ENCODE results near the gene PPM1H.

PPM1H gene

GRCh38 chr12:62893276-62893675 is 41.7 kb downstream of the PPM1H start:
- peaks cover 37% of the 10 kb centered on the region for H3K4me1 ChIP-seq (ENCODE audit: insufficient read depth, low read length, poor library complexity, severe bottlenecking)
- no peaks in the 10 kb centered on the region for H3K9me3 ChIP-seq (ENCODE audit: insufficient read depth, low read depth, low read length)
- peaks cover 17% of the 10 kb centered on the region for H3F3A ChIP-seq (ENCODE audit: low read depth)
- H3K79me2 ChIP-seq (ENCODE audit: insufficient read depth, low read length) = peaks cover 74% of the 10 kb centered on the region
- no peak overlapping the region for H2AFZ ChIP-seq (ENCODE audit: low read length)
- peak overlapping the region; percentile 81 for H3K4me2 ChIP-seq (ENCODE audit: low read depth, low read length, poor library complexity, severe bottlenecking)
- H3K9me2 ChIP-seq (replicated peaks; ENCODE audit: low read depth, low read length) = no peaks in the 10 kb centered on the region
- H3K9ac ChIP-seq (ENCODE audit: low read depth, low read length, poor library complexity, severe bottlenecking) = no peak overlapping the region
- TF ChIP-seq, protein P1, sequence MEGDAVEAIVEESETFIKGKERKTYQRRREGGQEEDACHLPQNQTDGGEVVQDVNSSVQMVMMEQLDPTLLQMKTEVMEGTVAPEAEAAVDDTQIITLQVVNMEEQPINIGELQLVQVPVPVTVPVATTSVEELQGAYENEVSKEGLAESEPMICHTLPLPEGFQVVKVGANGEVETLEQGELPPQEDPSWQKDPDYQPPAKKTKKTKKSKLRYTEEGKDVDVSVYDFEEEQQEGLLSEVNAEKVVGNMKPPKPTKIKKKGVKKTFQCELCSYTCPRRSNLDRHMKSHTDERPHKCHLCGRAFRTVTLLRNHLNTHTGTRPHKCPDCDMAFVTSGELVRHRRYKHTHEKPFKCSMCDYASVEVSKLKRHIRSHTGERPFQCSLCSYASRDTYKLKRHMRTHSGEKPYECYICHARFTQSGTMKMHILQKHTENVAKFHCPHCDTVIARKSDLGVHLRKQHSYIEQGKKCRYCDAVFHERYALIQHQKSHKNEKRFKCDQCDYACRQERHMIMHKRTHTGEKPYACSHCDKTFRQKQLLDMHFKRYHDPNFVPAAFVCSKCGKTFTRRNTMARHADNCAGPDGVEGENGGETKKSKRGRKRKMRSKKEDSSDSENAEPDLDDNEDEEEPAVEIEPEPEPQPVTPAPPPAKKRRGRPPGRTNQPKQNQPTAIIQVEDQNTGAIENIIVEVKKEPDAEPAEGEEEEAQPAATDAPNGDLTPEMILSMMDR (conservative IDR thresholded peaks at IDR 0.05; ENCODE audit: low read length) = no peak
- no peak for TF ChIP-seq EZH2phosphoT487 (IDR thresholded peaks at IDR 0.05; ENCODE audit: borderline replicate concordance)
- H3K27me3 ChIP-seq (ENCODE audit: insufficient read depth, low read length, poor library complexity, severe bottlenecking) = no peaks in the 10 kb centered on the region
- H3K4me3 ChIP-seq (ENCODE audit: low read length, poor library complexity, severe bottlenecking) = no peak overlapping the region
- peaks cover 8% of the 10 kb centered on the region for H4K20me1 ChIP-seq (ENCODE audit: insufficient read depth, low read length, poor library complexity, severe bottlenecking)
- no peaks in the 10 kb centered on the region for H3K36me3 ChIP-seq (ENCODE audit: insufficient read depth, low read length)

- H4K20me1 ChIP-seq (ENCODE audit: insufficient read depth, low read length, poor library complexity, severe bottlenecking) = no peaks in the 10 kb centered on the region
- H3K4me1 ChIP-seq (ENCODE audit: insufficient read depth, low read length, poor library complexity, severe bottlenecking) = peaks cover 33% of the 10 kb centered on the region
- H3K36me3 ChIP-seq (ENCODE audit: insufficient read depth, low read length) = no peaks in the 10 kb centered on the region
- no peak for TF ChIP-seq EZH2phosphoT487 (IDR thresholded peaks at IDR 0.05; ENCODE audit: borderline replicate concordance)
- TF ChIP-seq, protein P1 (conservative IDR thresholded peaks at IDR 0.05; ENCODE audit: low read length) = no peak
- H3K9ac ChIP-seq (ENCODE audit: low read depth, low read length, poor library complexity, severe bottlenecking) = peak overlapping the region; percentile 39
- H3K27me3 ChIP-seq (ENCODE audit: insufficient read depth, low read length, poor library complexity, severe bottlenecking) = no peaks in the 10 kb centered on the region
- H3K4me3 ChIP-seq (ENCODE audit: low read length, poor library complexity, severe bottlenecking) = peak overlapping the region; percentile 37
- H3K9me2 ChIP-seq (replicated peaks; ENCODE audit: low read depth, low read length) = no peaks in the 10 kb centered on the region
- no peaks in the 10 kb centered on the region for H3K9me3 ChIP-seq (ENCODE audit: insufficient read depth, low read depth, low read length)
- peak overlapping the region; percentile 81 for H3K4me2 ChIP-seq (ENCODE audit: low read depth, low read length, poor library complexity, severe bottlenecking)
- peaks cover 77% of the 10 kb centered on the region for H3K79me2 ChIP-seq (ENCODE audit: insufficient read depth, low read length)
- no peak overlapping the region for H2AFZ ChIP-seq (ENCODE audit: low read length)
- peaks cover 17% of the 10 kb centered on the region for H3F3A ChIP-seq (ENCODE audit: low read depth)
These were observed 43.0 kb downstream of the PPM1H start for GRCh38 chr12:62891805-62892549.

GRCh38 chr12:62888454-62889110 is 46.4 kb downstream of the PPM1H start:
- TF ChIP-seq EZH2phosphoT487 (IDR thresholded peaks at IDR 0.05; ENCODE audit: borderline replicate concordance) = no peak
- Histone ChIP-seq H3K9me3 (ENCODE audit: insufficient read depth, low read depth, low read length) (peaks cover 3% of the 10 kb centered on the region; the same call in 1 of the 2 replicates), H3K9ac (ENCODE audit: low read depth, low read length, poor library complexity, severe bottlenecking) (no peak overlapping the region), H2AFZ (ENCODE audit: low read length) (no peak overlapping the region), H3K4me3 (ENCODE audit: low read length, poor library complexity, severe bottlenecking) (no peak overlapping the region), H4K20me1 (ENCODE audit: insufficient read depth, low read length, poor library complexity, severe bottlenecking) (no peaks in the 10 kb centered on the region), H3F3A (ENCODE audit: low read depth) (peaks cover 17% of the 10 kb centered on the region), H3K4me1 (ENCODE audit: insufficient read depth, low read length, poor library complexity, severe bottlenecking) (peaks cover 29% of the 10 kb centered on the region), H3K36me3 (ENCODE audit: insufficient read depth, low read length) (peaks cover 6% of the 10 kb centered on the region; the same call in 1 of the 2 replicates), H3K9me2 (replicated peaks; ENCODE audit: low read depth, low read length) (no peaks in the 10 kb centered on the region), H3K79me2 (ENCODE audit: insufficient read depth, low read length) (peaks cover 69% of the 10 kb centered on the region), H3K4me2 (ENCODE audit: low read depth, low read length, poor library complexity, severe bottlenecking) (no peak overlapping the region), H3K27me3 (ENCODE audit: insufficient read depth, low read length, poor library complexity, severe bottlenecking) (no peaks in the 10 kb centered on the region)

Measured in Loucy (cell line).